MM.1S (cell line): Measurements from ENCODE around the gene FAM229A.

ENCODE experiments used
- DNase-seq: peaks from one replicate; pipeline ENCODE4 v3.0.0-alpha.2; 2015
- H2AFZ ChIP-seq: fragments of 300-600 bp; sonication (generic); 2 replicates; pipeline ENCODE4 v1.6.0; 2016; ENCODE audit warnings: antibody characterized with exemption, low read length
- H3F3A ChIP-seq: fragments of 300-600 bp; sonication (generic); 2 replicates; pipeline ENCODE4 v1.6.1; 2016; ENCODE audit warnings: mild to moderate bottlenecking, antibody characterized with exemption, low read length, moderate library complexity, mixed read lengths; ENCODE audit not compliant: insufficient read depth
- H3K27ac ChIP-seq: fragments of 300-600 bp; sonication (generic); 2 replicates; pipeline ENCODE4 v1.5.1; 2016; ENCODE audit warnings: mild to moderate bottlenecking, low read length
- H3K27me3 ChIP-seq: fragments of 300-600 bp; sonication (generic); replicated peaks from 2 replicates; pipeline ENCODE4 v1.6.0; 2016; ENCODE audit warnings: low read length; ENCODE audit not compliant: insufficient read depth
- H3K36me3 ChIP-seq: fragments of 300-600 bp; sonication (generic); replicated peaks from 2 replicates; pipeline ENCODE4 v1.6.1; 2016; ENCODE audit warnings: mild to moderate bottlenecking, low read length, mixed read lengths; ENCODE audit not compliant: insufficient read depth
- H3K4me1 ChIP-seq: fragments of 300-600 bp; sonication (generic); 2 replicates; pipeline ENCODE4 v1.6.1; 2016; ENCODE audit warnings: low read length, mixed read lengths
- H3K4me2 ChIP-seq: fragments of 300-600 bp; sonication (generic); 2 replicates; pipeline ENCODE4 v1.6.0; 2016; ENCODE audit warnings: low read depth, low read length
- H3K4me3 ChIP-seq: fragments of 300-600 bp; sonication (generic); 2 replicates; pipeline ENCODE4 v1.5.1; 2016; ENCODE audit warnings: low read length, mixed read lengths
- H3K79me2 ChIP-seq: fragments of 300-600 bp; sonication (generic); 2 replicates; pipeline ENCODE4 v1.6.1; 2016; ENCODE audit warnings: mixed run types, low read length, mixed read lengths
- H3K9ac ChIP-seq: fragments of 300-600 bp; sonication (generic); 2 replicates; pipeline ENCODE4 v1.6.1; 2016; ENCODE audit warnings: low read length, mixed read lengths
- H3K9me2 ChIP-seq: fragments of 300-600 bp; sonication (generic); replicated peaks from 2 replicates; pipeline ENCODE4 v1.6.1; 2016; ENCODE audit warnings: mild to moderate bottlenecking, low read length, mixed read lengths; ENCODE audit not compliant: insufficient read depth
- H3K9me3 ChIP-seq: fragments of 300-600 bp; sonication (generic); replicated peaks from 2 replicates; pipeline ENCODE4 v1.6.1; 2016; ENCODE audit warnings: mild to moderate bottlenecking, low read length, mixed read lengths; ENCODE audit not compliant: insufficient read depth
- H4K20me1 ChIP-seq: fragments of 300-600 bp; sonication (generic); 2 replicates; pipeline ENCODE4 v1.6.1; 2016; ENCODE audit warnings: mild to moderate bottlenecking, low read length, moderate library complexity, mixed read lengths; ENCODE audit not compliant: insufficient read depth
- EZH2 ChIP-seq: fragments of 300-600 bp; sonication (generic); optimal IDR thresholded peaks from 2 replicates; pipeline ENCODE3; 2017; ENCODE audit warnings: low read depth, mild to moderate bottlenecking, antibody characterized with exemption, low read length, mixed read lengths
- EZH2phosphoT487 ChIP-seq: fragments of 300-600 bp; sonication (generic); IDR thresholded peaks from 2 replicates; pipeline ENCODE4 v1.6.1; 2018; ENCODE audit warnings: antibody characterized with exemption, low read length
- TF ChIP-seq, protein P1 (sequence below): fragments of 300-600 bp; sonication (generic); IDR thresholded peaks from 2 replicates; pipeline ENCODE4 v1.5.1; 2016; ENCODE audit warnings: antibody characterized with exemption, low read length, mixed read lengths

Gene FAM229A

GRCh38 chr1:32376199-32376598 lies 13.9 kb upstream of the FAM229A start:
- TF ChIP-seq EZH2 (no peak), EZH2phosphoT487 (no peak)
- TF ChIP-seq, protein P1, sequence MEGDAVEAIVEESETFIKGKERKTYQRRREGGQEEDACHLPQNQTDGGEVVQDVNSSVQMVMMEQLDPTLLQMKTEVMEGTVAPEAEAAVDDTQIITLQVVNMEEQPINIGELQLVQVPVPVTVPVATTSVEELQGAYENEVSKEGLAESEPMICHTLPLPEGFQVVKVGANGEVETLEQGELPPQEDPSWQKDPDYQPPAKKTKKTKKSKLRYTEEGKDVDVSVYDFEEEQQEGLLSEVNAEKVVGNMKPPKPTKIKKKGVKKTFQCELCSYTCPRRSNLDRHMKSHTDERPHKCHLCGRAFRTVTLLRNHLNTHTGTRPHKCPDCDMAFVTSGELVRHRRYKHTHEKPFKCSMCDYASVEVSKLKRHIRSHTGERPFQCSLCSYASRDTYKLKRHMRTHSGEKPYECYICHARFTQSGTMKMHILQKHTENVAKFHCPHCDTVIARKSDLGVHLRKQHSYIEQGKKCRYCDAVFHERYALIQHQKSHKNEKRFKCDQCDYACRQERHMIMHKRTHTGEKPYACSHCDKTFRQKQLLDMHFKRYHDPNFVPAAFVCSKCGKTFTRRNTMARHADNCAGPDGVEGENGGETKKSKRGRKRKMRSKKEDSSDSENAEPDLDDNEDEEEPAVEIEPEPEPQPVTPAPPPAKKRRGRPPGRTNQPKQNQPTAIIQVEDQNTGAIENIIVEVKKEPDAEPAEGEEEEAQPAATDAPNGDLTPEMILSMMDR, result no peak
- Histone ChIP-seq H3K4me2 (no peak overlapping the region), H3K27ac (no peak overlapping the region), H3K79me2 (no peaks in the 10 kb centered on the region), H3F3A (no peaks in the 10 kb centered on the region), H3K4me1 (no peaks in the 10 kb centered on the region), H4K20me1 (no peaks in the 10 kb centered on the region), H3K36me3 (no peaks in the 10 kb centered on the region; the same call in none of the 2 replicates), H3K9ac (no peak overlapping the region), H3K9me3 (no peaks in the 10 kb centered on the region), H2AFZ (no peak overlapping the region), H3K4me3 (no peak overlapping the region), H3K27me3 (no peaks in the 10 kb centered on the region), H3K9me2 (no peaks in the 10 kb centered on the region)
- DNase-seq, result no peak

DNA sequence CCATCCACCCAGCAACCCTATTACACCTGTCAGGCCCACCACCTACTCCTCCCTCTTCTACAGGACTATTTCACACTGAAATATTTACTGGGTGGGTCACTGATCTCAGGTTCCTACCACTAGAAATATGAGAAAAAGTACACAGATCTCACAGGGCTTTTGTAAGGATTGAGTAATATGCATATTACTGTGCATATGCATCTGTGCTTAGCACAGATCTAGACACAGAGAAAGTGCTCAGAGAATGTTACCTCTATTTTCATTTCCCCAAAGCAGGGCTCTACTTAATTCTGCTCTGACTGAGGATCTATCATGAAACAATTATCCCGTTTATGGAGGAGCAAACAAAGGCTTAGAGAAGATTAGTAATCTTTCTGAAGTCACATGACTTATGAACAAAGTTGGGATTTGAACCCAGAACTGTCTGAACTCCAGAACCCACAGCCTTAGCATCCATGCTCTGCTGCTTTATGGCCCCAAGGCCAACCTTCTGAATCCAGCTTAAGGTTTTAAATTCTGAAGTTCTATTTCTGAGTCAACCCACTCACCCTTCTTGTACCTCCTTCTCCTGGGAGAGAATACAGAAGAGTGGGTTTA lies 11.8 kb upstream of the FAM229A start:
- Histone ChIP-seq H3F3A (no peaks in the 10 kb centered on the region), H3K4me2 (no peak overlapping the region), H3K27ac (no peak overlapping the region), H3K9me2 (no peaks in the 10 kb centered on the region), H3K4me3 (no peak overlapping the region), H2AFZ (no peak overlapping the region), H3K27me3 (no peaks in the 10 kb centered on the region), H3K36me3 (no peaks in the 10 kb centered on the region; the same call in 1 of the 2 replicates), H4K20me1 (no peaks in the 10 kb centered on the region), H3K79me2 (no peaks in the 10 kb centered on the region), H3K9ac (no peak overlapping the region), H3K4me1 (no peaks in the 10 kb centered on the region), H3K9me3 (no peaks in the 10 kb centered on the region)
- no peak for DNase-seq
- no peak for TF ChIP-seq EZH2
- TF ChIP-seq, protein P1, result no peak
- no peak for TF ChIP-seq EZH2phosphoT487

DNA sequence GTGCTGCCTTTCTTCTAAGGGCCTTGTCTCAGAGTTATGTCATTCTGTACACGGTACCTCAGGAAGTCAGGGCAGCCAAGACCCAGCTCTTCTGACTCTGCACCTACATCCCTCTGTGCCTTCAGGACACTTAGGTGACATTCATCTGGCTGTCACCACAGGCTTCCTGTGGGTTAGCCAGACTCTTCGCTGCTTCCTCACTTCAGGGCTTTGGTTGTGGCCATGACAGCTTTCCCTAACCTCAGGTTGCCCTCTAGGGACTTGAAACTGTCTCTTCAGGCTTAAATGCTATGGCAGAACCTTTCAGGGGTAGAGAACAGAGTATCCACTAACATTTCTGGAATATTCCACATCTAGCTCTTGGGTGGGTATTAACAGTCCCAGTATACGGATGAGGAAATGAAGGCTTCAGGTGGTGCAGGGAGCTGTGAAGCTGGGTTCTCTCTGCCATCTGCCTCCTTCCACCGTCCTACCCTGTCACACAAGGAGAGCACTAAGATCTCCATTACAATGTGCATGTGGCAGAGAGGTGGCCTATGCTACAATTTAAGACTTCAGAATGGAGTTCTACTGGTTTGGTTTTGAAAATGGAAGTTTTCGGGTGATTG lies 10.0 kb upstream of the FAM229A start:
- no peak overlapping the region for H3K4me3 ChIP-seq
- H2AFZ ChIP-seq, result no peak overlapping the region
- H3K9me3 ChIP-seq, result no peaks in the 10 kb centered on the region
- H3K9me2 ChIP-seq, result no peaks in the 10 kb centered on the region
- H3F3A ChIP-seq, result no peaks in the 10 kb centered on the region
- DNase-seq, result no peak
- no peak overlapping the region for H3K4me2 ChIP-seq
- no peaks in the 10 kb centered on the region for H4K20me1 ChIP-seq
- H3K4me1 ChIP-seq, result no peaks in the 10 kb centered on the region
- H3K36me3 ChIP-seq, result no peaks in the 10 kb centered on the region; the same call in 1 of the 2 replicates
- no peak overlapping the region for H3K27ac ChIP-seq
- no peak overlapping the region for H3K9ac ChIP-seq
- no peaks in the 10 kb centered on the region for H3K27me3 ChIP-seq
- H3K79me2 ChIP-seq, result no peaks in the 10 kb centered on the region
- no peak for TF ChIP-seq EZH2phosphoT487
- TF ChIP-seq, protein P1, result no peak; the same call in 1 of the 2 replicates
